H9 (cell line): ENCODE data around the gene CDHR2. TPM values are rescaled to one million over a fixed set of nuclear protein-coding genes. Genes with fewer than 3 reads are reported as not detected.

ENCODE experiments used
- DNase-seq: peaks from one replicate; pipeline ENCODE4 v3.0.0-alpha.2; 2017
- H2AFZ ChIP-seq: one replicate; pipeline ENCODE4 v1.6.1; 2013; ENCODE audit warnings: mild to moderate bottlenecking, low read length, control low read depth, moderate library complexity
- H2AK5ac ChIP-seq: 2 replicates; pipeline ENCODE4 v1.6.1; 2013; ENCODE audit warnings: low read length, control low read depth, mixed read lengths; ENCODE audit not compliant: insufficient read length
- H2BK120ac ChIP-seq: one replicate; pipeline ENCODE4 v1.6.1; 2013; ENCODE audit warnings: low read depth, mild to moderate bottlenecking, low read length, control low read depth, inconsistent platforms; ENCODE audit not compliant: poor library complexity, severe bottlenecking
- H2BK12ac ChIP-seq: 2 replicates; pipeline ENCODE4 v1.6.1; 2013; ENCODE audit warnings: low read length, control low read depth, mixed read lengths, low read depth; ENCODE audit not compliant: insufficient read length
- H2BK15ac ChIP-seq: 2 replicates; pipeline ENCODE4 v1.6.1; 2013; ENCODE audit warnings: low read depth, low read length, control low read depth
- H2BK20ac ChIP-seq: one replicate; pipeline ENCODE4 v1.6.1; 2013; ENCODE audit warnings: low read depth, mild to moderate bottlenecking, low read length, control low read depth, inconsistent platforms; ENCODE audit not compliant: poor library complexity, severe bottlenecking
- H2BK5ac ChIP-seq: 2 replicates; pipeline ENCODE4 v1.6.1; 2013; ENCODE audit warnings: low read length, control low read depth, mixed read lengths; ENCODE audit not compliant: insufficient read length
- H3K14ac ChIP-seq: 2 replicates; pipeline ENCODE4 v1.6.1; 2013; ENCODE audit warnings: low read length, control low read depth; ENCODE audit not compliant: insufficient read depth
- H3K18ac ChIP-seq: 2 replicates; pipeline ENCODE4 v1.6.1; 2013; ENCODE audit warnings: low read depth, mild to moderate bottlenecking, mixed read lengths, low read length, control low read depth; ENCODE audit not compliant: insufficient read length
- H3K23ac ChIP-seq: 2 replicates; pipeline ENCODE4 v1.6.1; 2013; ENCODE audit warnings: low read length, control low read depth, mixed read lengths, low read depth; ENCODE audit not compliant: insufficient read length
- H3K23me2 ChIP-seq: 2 replicates; pipeline ENCODE4 v1.6.1; 2013; ENCODE audit warnings: low read depth, mild to moderate bottlenecking, mixed read lengths, low read length, control low read depth; ENCODE audit not compliant: insufficient read length, poor library complexity, severe bottlenecking
- H3K27ac ChIP-seq: 2 replicates; pipeline ENCODE4 v1.5.1; 2013; ENCODE audit warnings: low read length, control low read depth, mixed read lengths, low read depth; ENCODE audit not compliant: insufficient read length
- H3K27me3 ChIP-seq: 2 replicates; pipeline ENCODE4 v1.6.1; 2013; ENCODE audit warnings: low read length, control low read depth, inconsistent platforms; ENCODE audit not compliant: insufficient read depth
- H3K4ac ChIP-seq: 2 replicates; pipeline ENCODE4 v1.6.1; 2013; ENCODE audit warnings: low read depth, mild to moderate bottlenecking, control low read depth, inconsistent platforms, low read length, moderate library complexity
- H3K4me1 ChIP-seq: 2 replicates; pipeline ENCODE4 v1.6.1; 2013; ENCODE audit warnings: low read length, control low read depth, inconsistent platforms; ENCODE audit not compliant: insufficient read depth
- H3K4me2 ChIP-seq: 2 replicates; pipeline ENCODE4 v1.6.1; 2013; ENCODE audit warnings: low read length, control low read depth, mixed read lengths; ENCODE audit not compliant: insufficient read length, insufficient read depth
- H3K56ac ChIP-seq: 2 replicates; pipeline ENCODE4 v1.6.1; 2013; ENCODE audit warnings: low read depth, mild to moderate bottlenecking, mixed read lengths, low read length, control low read depth; ENCODE audit not compliant: insufficient read length
- H3K79me1 ChIP-seq: 2 replicates; pipeline ENCODE4 v1.6.1; 2013; ENCODE audit warnings: low read depth, mild to moderate bottlenecking, moderate library complexity, low read length, control low read depth, inconsistent platforms; ENCODE audit not compliant: insufficient read depth, poor library complexity, severe bottlenecking
- H3K79me2 ChIP-seq: 2 replicates; pipeline ENCODE4 v1.6.1; 2013; ENCODE audit warnings: low read length, control low read depth, inconsistent platforms; ENCODE audit not compliant: insufficient read depth
- H3K9ac ChIP-seq: 2 replicates; pipeline ENCODE4 v1.6.1; 2013; ENCODE audit warnings: low read length, control low read depth, mixed read lengths; ENCODE audit not compliant: insufficient read length; ENCODE audit errors: extremely low read depth
- H3K9me3 ChIP-seq: one replicate; pipeline ENCODE4 v1.6.1; 2013; ENCODE audit warnings: low read depth, low read length, inconsistent platforms; ENCODE audit not compliant: control insufficient read depth
- H3T11ph ChIP-seq: one replicate; pipeline ENCODE4 v1.6.1; 2013; ENCODE audit warnings: mild to moderate bottlenecking, low read length, control low read depth, inconsistent platforms
- H4K20me1 ChIP-seq: one replicate; pipeline ENCODE4 v1.6.1; 2013; ENCODE audit not compliant: control insufficient read depth, insufficient read length, insufficient read depth
- H4K5ac ChIP-seq: 2 replicates; pipeline ENCODE4 v1.6.1; 2013; ENCODE audit warnings: low read depth, mild to moderate bottlenecking, mixed read lengths, low read length, control low read depth; ENCODE audit not compliant: insufficient read length
- H4K8ac ChIP-seq: replicated peaks from 2 replicates; pipeline ENCODE4 v1.6.1; 2013; ENCODE audit warnings: low read length, control low read depth, mixed read lengths, low read depth; ENCODE audit not compliant: insufficient read length
- H4K91ac ChIP-seq: 2 replicates; pipeline ENCODE4 v1.6.1; 2013; ENCODE audit warnings: low read depth, mild to moderate bottlenecking, moderate library complexity, mixed read lengths, low read length, control low read depth; ENCODE audit not compliant: insufficient read length
- H3K27ac Mint-ChIP-seq, 3 experiments: 2 replicates in 2 of 3; 3 replicates in 1 of 3; pipeline ENCODE4 v1.8.0; 2020 to 2021; ENCODE audit warnings: mixed read lengths in 3 of 3, mild to moderate bottlenecking in 1 of 3, moderate library complexity in 1 of 3
- H3K27me3 Mint-ChIP-seq: 2 replicates; pipeline ENCODE4 v1.8.0; 2021; ENCODE audit warnings: low read depth, mild to moderate bottlenecking, moderate library complexity, mixed read lengths
- H3K36me3 Mint-ChIP-seq, 3 experiments: 2 replicates in 2 of 3; 3 replicates in 1 of 3; pipeline ENCODE4 v1.8.0; 2020 to 2021; ENCODE audit warnings: low read depth in 3 of 3, mixed read lengths in 3 of 3; ENCODE audit not compliant: insufficient read depth in 1 of 3
- H3K4me1 Mint-ChIP-seq, 2 experiments: 2 replicates each; pipeline ENCODE4 v1.8.0; 2020; ENCODE audit warnings: mixed read lengths in 2 of 2
- H3K4me3 Mint-ChIP-seq, 2 experiments: 2 replicates in 1 of 2; 3 replicates in 1 of 2; pipeline ENCODE4 v1.8.0; 2020 to 2021; ENCODE audit warnings: mild to moderate bottlenecking in 2 of 2, mixed read lengths in 2 of 2, moderate library complexity in 1 of 2
- H3K9me3 Mint-ChIP-seq, 2 experiments: 2 replicates in 1 of 2; 3 replicates in 1 of 2; pipeline ENCODE4 v1.8.0; 2020; ENCODE audit warnings: mild to moderate bottlenecking in 2 of 2, mixed read lengths in 2 of 2, moderate library complexity in 1 of 2
- WGBS: extraction: QIAGEN DNeasy Blood & Tissue Kit; methylation state at CpG from one replicate; pipeline ENCODE4 v1.1.7; 2013; ENCODE audit warnings: missing lambda C conversion rate, low lambda C conversion rate, mixed read lengths; ENCODE audit not compliant: insufficient read length; ENCODE audit errors: extremely low coverage; 5-methylcytosine and 5-hydroxymethylcytosine counted together
- total RNA-seq: library from RNA; stranded (reverse); gene quantifications from 2 replicates; pipeline ENCODE4 v1.2.1, GENCODE V29; 2021
- TF ChIP-seq, protein P1 (sequence below): fragments of 200-600 bp; sonication (generic); conservative IDR thresholded peaks from 3 replicates; pipeline ENCODE4 v1.8.0; 2021; ENCODE audit warnings: antibody characterized with exemption, mild to moderate bottlenecking

Gene CDHR2
- total RNA-seq, 1 experiment from 2014 or later: 0.90 TPM

DNA sequence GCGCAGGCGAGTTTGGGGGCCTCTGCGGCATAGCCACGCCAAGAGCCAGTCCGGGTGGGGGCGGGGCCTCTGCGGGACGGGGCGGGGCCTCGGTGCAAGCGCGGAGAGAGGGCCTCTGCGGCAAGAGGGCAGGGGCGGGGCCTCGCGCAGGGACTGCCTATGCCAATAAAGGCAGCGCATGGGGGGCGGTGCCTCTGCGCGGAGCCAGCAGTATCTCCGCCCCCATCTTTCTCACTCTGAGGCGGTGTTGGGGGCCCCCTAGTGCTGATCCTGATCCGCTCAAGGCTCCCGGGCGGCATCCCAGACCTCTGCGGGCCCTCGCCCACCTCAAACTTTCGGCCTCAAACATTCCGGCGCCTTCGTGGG is 70.0 kb downstream of the CDHR2 start:
- no peak overlapping the region for H3K9ac ChIP-seq
- H4K20me1 ChIP-seq: no peaks in the 10 kb centered on the region

More for the DNA sequence above, 70.0 kb downstream of the CDHR2 start:
- H3K18ac ChIP-seq: no peak overlapping the region
- no peak overlapping the region for H2BK120ac ChIP-seq
- H2AFZ ChIP-seq: no peak overlapping the region
- no peak overlapping the region for H2BK20ac ChIP-seq
- peaks cover 6% of the 10 kb centered on the region for H3K23me2 ChIP-seq
- Mint-ChIP-seq H3K9me3 (no peaks in the 10 kb centered on the region), H3K4me3 (peak overlapping the region; percentile 10 to 78; a peak in 3 of 5 replicates), H3K4me1 (peaks cover 6 to 25% of the 10 kb centered on the region in 2 experiments; a peak in 3 of 4 replicates), H3K27me3 (peaks cover 80% of the 10 kb centered on the region), H3K27ac (no peak overlapping the region), H3K36me3 (no peaks in the 10 kb centered on the region)
- no peak overlapping the region for H3K4ac ChIP-seq
- H4K8ac ChIP-seq: no peak overlapping the region
- DNase-seq: peak; percentile 98
- no peak overlapping the region for H2AK5ac ChIP-seq
- no peak overlapping the region for H2BK5ac ChIP-seq
- no peak overlapping the region for H3K56ac ChIP-seq
- no peak overlapping the region for H4K5ac ChIP-seq
- H3K23ac ChIP-seq: no peak overlapping the region
- H3K27ac ChIP-seq: no peak overlapping the region
- no peaks in the 10 kb centered on the region for H3K79me1 ChIP-seq
- no peaks in the 10 kb centered on the region for H3K4me1 ChIP-seq
- peak overlapping the region; percentile 59 for H3K4me2 ChIP-seq
- no peaks in the 10 kb centered on the region for H3K9me3 ChIP-seq
- TF ChIP-seq, protein P1, sequence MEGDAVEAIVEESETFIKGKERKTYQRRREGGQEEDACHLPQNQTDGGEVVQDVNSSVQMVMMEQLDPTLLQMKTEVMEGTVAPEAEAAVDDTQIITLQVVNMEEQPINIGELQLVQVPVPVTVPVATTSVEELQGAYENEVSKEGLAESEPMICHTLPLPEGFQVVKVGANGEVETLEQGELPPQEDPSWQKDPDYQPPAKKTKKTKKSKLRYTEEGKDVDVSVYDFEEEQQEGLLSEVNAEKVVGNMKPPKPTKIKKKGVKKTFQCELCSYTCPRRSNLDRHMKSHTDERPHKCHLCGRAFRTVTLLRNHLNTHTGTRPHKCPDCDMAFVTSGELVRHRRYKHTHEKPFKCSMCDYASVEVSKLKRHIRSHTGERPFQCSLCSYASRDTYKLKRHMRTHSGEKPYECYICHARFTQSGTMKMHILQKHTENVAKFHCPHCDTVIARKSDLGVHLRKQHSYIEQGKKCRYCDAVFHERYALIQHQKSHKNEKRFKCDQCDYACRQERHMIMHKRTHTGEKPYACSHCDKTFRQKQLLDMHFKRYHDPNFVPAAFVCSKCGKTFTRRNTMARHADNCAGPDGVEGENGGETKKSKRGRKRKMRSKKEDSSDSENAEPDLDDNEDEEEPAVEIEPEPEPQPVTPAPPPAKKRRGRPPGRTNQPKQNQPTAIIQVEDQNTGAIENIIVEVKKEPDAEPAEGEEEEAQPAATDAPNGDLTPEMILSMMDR: peak; percentile 65
- H3K79me2 ChIP-seq: no peaks in the 10 kb centered on the region
- H2BK15ac ChIP-seq: no peak overlapping the region
- no peak overlapping the region for H2BK12ac ChIP-seq
- no peak overlapping the region for H4K91ac ChIP-seq
- no peak overlapping the region for H3K14ac ChIP-seq
- peaks cover 2% of the 10 kb centered on the region; the same call in 1 of the 2 replicates for H3K27me3 ChIP-seq
- no peak overlapping the region for H3T11ph ChIP-seq
- no CpG with 5 or more reads among the region's 31 CpGs for WGBS
